HepG2 (cell line): ENCODE measurements around the gene SYT9. TPM values are rescaled to one million over a fixed set of nuclear protein-coding genes. Genes with fewer than 3 reads are reported as not detected.

ENCODE experiments used
- ATAC-seq: fragments of 200-7000 bp; cut with Tn5 transposase; 3 replicates; pipeline ENCODE4 v1.9.1; 2020; ENCODE audit warnings: mild to moderate bottlenecking, moderate library complexity
- BruUV-seq: library from RNA; stranded (reverse); fragments of 400-500 nt; replicated peaks from 2 replicates; lab custom pipeline; 2021; lab: Mats Ljungman, UMichigan
- CTCF ChIA-PET: fragments of 300-600 bp; formaldehyde crosslinking; extraction: SDS; loops from one replicate; lab custom pipeline; 2021; ENCODE audit warnings: low total read pairs, inconsistent platforms, low intra/inter-chr PET ratio; lab: Yijun Ruan, JAX
- POLR2A ChIA-PET: fragments of 350-600 bp; sonication (Branson Sonifier 250); formaldehyde crosslinking; loops from one replicate; lab custom pipeline; 2020; ENCODE audit warnings: antibody characterized with exemption, inconsistent platforms; lab: Yijun Ruan, JAX
- DNase-seq: peaks from one replicate; pipeline ENCODE4 v3.0.0-alpha.2; 2015; ENCODE audit warnings: low spot score
- FAIRE-seq: peaks from 3 replicates; lab custom pipeline; 2011; peaks lifted over from hg19 to GRCh38; lab: Jason Lieb, UNC
- H2AFZ ChIP-seq: one replicate; pipeline ENCODE4 v1.6.1; 2011; ENCODE audit warnings: low read length, inconsistent platforms
- H3K27ac ChIP-seq: fragments of 300-600 bp; 3 replicates; pipeline ENCODE4 v1.8.0; 2011; ENCODE audit warnings: mixed run types, mild to moderate bottlenecking, mixed read lengths, low read length, inconsistent platforms; ENCODE audit not compliant: insufficient read depth; ENCODE audit errors: extremely low read length
- H3K27me3 ChIP-seq, 2 experiments: fragments of 200-600 bp in 1 of 2; 2 replicates in 1 of 2; 3 replicates in 1 of 2; pipeline versions ENCODE4 v1.6.0 to v1.8.0; 2011; ENCODE audit warnings: low read length in 2 of 2, mild to moderate bottlenecking in 2 of 2, moderate library complexity in 2 of 2, inconsistent platforms in 1 of 2; ENCODE audit not compliant: insufficient read depth in 2 of 2, control insufficient read depth in 1 of 2
- H3K36me3 ChIP-seq, 2 experiments: fragments of 200-600 bp in 1 of 2; replicated peaks in 1 of 2; 2 replicates in 1 of 2; 3 replicates in 1 of 2; pipeline versions ENCODE4 v1.5.1 to v1.8.0; 2011; ENCODE audit warnings: low read length in 2 of 2, inconsistent platforms in 1 of 2; ENCODE audit not compliant: insufficient read depth in 2 of 2, control insufficient read depth in 1 of 2
- H3K4me1 ChIP-seq: 2 replicates; pipeline ENCODE4 v1.5.1; 2012; ENCODE audit warnings: low read length, inconsistent platforms; ENCODE audit not compliant: insufficient read depth
- H3K4me2 ChIP-seq: 2 replicates; pipeline ENCODE4 v1.6.0; 2011; ENCODE audit warnings: low read depth, low read length, inconsistent platforms
- H3K4me3 ChIP-seq, 3 experiments: fragments of 200-600 bp in 1 of 3; sonication (generic), shearing (Covaris generic) in 1 of 3; replicated peaks in 1 of 3; 2 replicates each; pipeline ENCODE4 v1.5.1; 2011 to 2016; ENCODE audit warnings: low read length in 3 of 3, inconsistent platforms in 2 of 3, low read depth in 2 of 3, mild to moderate bottlenecking in 2 of 3, control low read depth in 1 of 3, mixed read lengths in 1 of 3; ENCODE audit not compliant: insufficient read depth in 1 of 3
- H3K79me2 ChIP-seq: one replicate; pipeline ENCODE4 v1.6.1; 2011; ENCODE audit warnings: low read length, inconsistent platforms; ENCODE audit not compliant: insufficient read depth
- H3K9ac ChIP-seq: 2 replicates; pipeline ENCODE4 v1.6.0; 2011; ENCODE audit warnings: mild to moderate bottlenecking, low read depth, low read length, inconsistent platforms; ENCODE audit not compliant: insufficient read depth
- H3K9me3 ChIP-seq: 2 replicates; pipeline ENCODE4 v1.5.1; 2012; ENCODE audit warnings: mild to moderate bottlenecking, low read length
- H4K20me1 ChIP-seq: 2 replicates; pipeline ENCODE4 v1.6.0; 2011; ENCODE audit warnings: inconsistent platforms, mild to moderate bottlenecking, low read length, moderate library complexity; ENCODE audit not compliant: insufficient read depth
- BCL6 ChIP-seq: IDR thresholded peaks from 2 replicates; pipeline ENCODE4 v1.6.1; 2016; ENCODE audit warnings: missing genetic modification reagents, missing compliant biosample characterization
- CREB3 ChIP-seq: sonication (generic); formaldehyde crosslinking; IDR thresholded peaks from 2 replicates; pipeline ENCODE4 v1.5.0; 2020; ENCODE audit warnings: missing genetic modification reagents
- MATR3 ChIP-seq: sonication (generic); formaldehyde crosslinking; IDR thresholded peaks from 2 replicates; pipeline ENCODE4 v1.4.0; 2020; ENCODE audit warnings: missing genetic modification reagents
- PAXIP1 ChIP-seq: sonication (generic); formaldehyde crosslinking; conservative IDR thresholded peaks from 2 replicates; pipeline ENCODE4 v1.4.0; 2020; ENCODE audit warnings: mild to moderate bottlenecking, missing genetic modification reagents, moderate library complexity
- PREB ChIP-seq: sonication (generic); formaldehyde crosslinking; IDR thresholded peaks from 2 replicates; pipeline ENCODE4 v1.4.0; 2020; ENCODE audit warnings: missing genetic modification reagents
- ZHX2 ChIP-seq, 2 experiments: sonication (generic) in 1 of 2; formaldehyde crosslinking in 1 of 2; IDR thresholded peaks; 2 replicates each; pipeline versions ENCODE4 v1.6.1 to v1.9.0; 2014 to 2022; ENCODE audit warnings: antibody characterized with exemption in 1 of 2, borderline replicate concordance in 1 of 2, inconsistent platforms in 1 of 2, low read depth in 1 of 2, missing genetic modification reagents in 1 of 2
- ZNF720 ChIP-seq: sonication (generic); formaldehyde crosslinking; IDR thresholded peaks from 2 replicates; pipeline ENCODE4 v1.4.0; 2020; ENCODE audit warnings: missing genetic modification reagents
- ZNF770 ChIP-seq: sonication (generic); formaldehyde crosslinking; IDR thresholded peaks from 2 replicates; pipeline ENCODE4 v1.5.0; 2020; ENCODE audit warnings: mild to moderate bottlenecking, missing genetic modification reagents
- WGBS: methylation state at CpG from one replicate; pipeline ENCODE4 v1.1.6; 2017; ENCODE audit warnings: low lambda C conversion rate; 5-methylcytosine and 5-hydroxymethylcytosine counted together
- in situ Hi-C: cut with HindIII; loops from 2 replicates; pipeline ENCODE4 v1.10.0; 2017; ENCODE audit warnings: low pct_unique_long_range_greater_than_20kb; ENCODE audit not compliant: extremely low pct_ligation_motif_present
- intact Hi-C: fragments of 100-400 bp; cut with micrococcal nuclease; formaldehyde crosslinking; loops from one replicate; pipeline ENCODE4 v1.10.0; 2022; ENCODE audit not compliant: unreplicated experiment
- polyA plus RNA-seq, 8 experiments: library from polyadenylated mRNA; depleted of rRNA in 3 of 8; stranded (reverse) in 7 of 8; unstranded in 1 of 8; fragments of >200 nt; fragmentation: Illumina TruSeq in 4 of 8; extraction: Trizol in 4 of 8; gene quantifications; 2 replicates each; pipeline versions ENCODE4 v1.2.1 to v1.2.3, GENCODE V29; 2011 to 2016; ENCODE audit warnings: low read depth in 4 of 8, missing spikeins in 1 of 8, mixed read lengths in 1 of 8; ENCODE audit not compliant: insufficient read depth in 1 of 8
- total RNA-seq, 5 experiments: library from RNA; depleted of rRNA; stranded (reverse); fragments of >200 nt; fragmentation: Illumina TruSeq; extraction: Trizol; gene quantifications; 2 replicates each; pipeline ENCODE4 v1.2.3, GENCODE V29; 2016; ENCODE audit warnings: low read depth in 1 of 5

The SYT9 gene
- total and polyA plus RNA-seq, 2 of the 13 experiments (the other 11 are each of a cell fraction or from before 2014, with no cell fraction given) = not detected

GRCh38 chr11:7381937-7382336 is 130.2 kb downstream of the SYT9 start (continued):
- TF ChIP-seq ZHX2 (IDR thresholded peaks at IDR 0.05; ENCODE audit: low read depth) (no peak), ZHX2 (CRISPR knock-in tag; IDR thresholded peaks at IDR 0.05; ENCODE audit: borderline replicate concordance) (no peak), PREB (no peak)

GRCh38 chr11:7383406-7383805 is 131.7 kb downstream of the SYT9 start:
- H3K36me3 ChIP-seq = no peaks in the 10 kb centered on the region
- no peak overlapping the region for H2AFZ ChIP-seq
- H3K27me3 ChIP-seq = no peaks in the 10 kb centered on the region
- H3K9ac ChIP-seq = no peak overlapping the region
- no TSS peak for BruUV-seq
- no peak overlapping the region for H3K27ac ChIP-seq
- H3K9me3 ChIP-seq = no peaks in the 10 kb centered on the region
- no peaks in the 10 kb centered on the region for H3K79me2 ChIP-seq
- DNase-seq (no peak), FAIRE-seq (no peak), ATAC-seq (no peak)
- no peaks in the 10 kb centered on the region for H3K4me1 ChIP-seq
- H3K4me2 ChIP-seq = no peak overlapping the region
- ChIA-PET CTCF (no interaction called here), POLR2A (no interaction called here)
- in situ Hi-C loops = no loop called here
- no peak overlapping the region for H3K4me3 ChIP-seq
- WGBS = 3% methylated on average over 4 of the region's 4 CpGs
- no peaks in the 10 kb centered on the region for H4K20me1 ChIP-seq
- intact Hi-C loops = no loop called here
- TF ChIP-seq ZNF770 (CRISPR knock-in tag) (no peak), MATR3 (no peak), PAXIP1 (CRISPR knock-in tag) (no peak), BCL6 (CRISPR knock-in tag) (no peak), ZNF720 (CRISPR knock-in tag) (no peak), CREB3 (no peak)
